ENCODE measurements around the gene CDHR3. TPM values are rescaled to one million over a fixed set of nuclear protein-coding genes. Genes with fewer than 3 reads are reported as not detected.

CDHR3 gene
- total and polyA plus RNA-seq, 2 donors from 2014 or later = 3.6 to 7.1 TPM

DNA sequence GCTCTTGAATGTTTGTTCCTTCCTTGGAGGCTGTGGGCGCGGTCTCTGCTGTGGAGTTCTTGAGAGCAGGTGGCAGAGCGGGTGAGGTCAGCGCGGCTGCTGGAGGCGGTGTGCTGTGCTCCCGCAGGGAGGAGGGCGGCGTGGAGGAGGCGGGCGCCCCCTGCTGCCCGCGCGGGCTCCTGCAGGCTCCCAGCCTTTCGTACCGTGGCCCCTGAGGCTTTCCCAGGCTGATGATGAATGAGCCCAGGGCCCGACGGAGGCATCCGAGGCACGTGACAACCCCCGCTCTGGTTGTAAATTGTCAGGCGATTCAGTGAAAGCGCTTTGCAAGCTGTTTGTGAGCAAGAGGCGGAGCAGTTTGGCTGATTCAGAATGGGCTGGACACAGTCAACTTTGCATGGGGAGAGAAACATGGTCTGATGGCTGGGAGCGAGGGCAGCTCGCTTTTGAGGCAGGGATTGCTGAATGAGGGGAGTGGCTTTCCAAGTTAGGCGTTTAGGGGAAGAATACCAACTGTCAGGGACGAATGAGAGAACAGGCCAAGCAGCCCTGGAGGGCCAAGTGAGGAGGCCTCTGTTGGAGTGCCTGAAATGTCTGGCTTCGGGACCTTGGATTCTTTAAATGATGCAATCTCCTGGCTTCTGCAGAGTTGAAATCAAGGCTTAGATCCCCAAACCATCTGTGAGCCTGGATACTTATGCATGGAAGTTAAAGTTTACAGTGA is 46.6 kb downstream of the CDHR3 start:
- no peak overlapping the region for H3K4me3 ChIP-seq (ENCODE audit: low read length in 3 of 3)
- FAIRE-seq = no peak
- DNase-seq = peak; percentile 93 to 97 (median 95)
- intact Hi-C loops (cut with DNase I) = loop anchor here (5.0 kb wide), 1 partner anchor 247 kb away; no protein-coding TSS in a partner anchor
- TF ChIP-seq, protein P1, sequence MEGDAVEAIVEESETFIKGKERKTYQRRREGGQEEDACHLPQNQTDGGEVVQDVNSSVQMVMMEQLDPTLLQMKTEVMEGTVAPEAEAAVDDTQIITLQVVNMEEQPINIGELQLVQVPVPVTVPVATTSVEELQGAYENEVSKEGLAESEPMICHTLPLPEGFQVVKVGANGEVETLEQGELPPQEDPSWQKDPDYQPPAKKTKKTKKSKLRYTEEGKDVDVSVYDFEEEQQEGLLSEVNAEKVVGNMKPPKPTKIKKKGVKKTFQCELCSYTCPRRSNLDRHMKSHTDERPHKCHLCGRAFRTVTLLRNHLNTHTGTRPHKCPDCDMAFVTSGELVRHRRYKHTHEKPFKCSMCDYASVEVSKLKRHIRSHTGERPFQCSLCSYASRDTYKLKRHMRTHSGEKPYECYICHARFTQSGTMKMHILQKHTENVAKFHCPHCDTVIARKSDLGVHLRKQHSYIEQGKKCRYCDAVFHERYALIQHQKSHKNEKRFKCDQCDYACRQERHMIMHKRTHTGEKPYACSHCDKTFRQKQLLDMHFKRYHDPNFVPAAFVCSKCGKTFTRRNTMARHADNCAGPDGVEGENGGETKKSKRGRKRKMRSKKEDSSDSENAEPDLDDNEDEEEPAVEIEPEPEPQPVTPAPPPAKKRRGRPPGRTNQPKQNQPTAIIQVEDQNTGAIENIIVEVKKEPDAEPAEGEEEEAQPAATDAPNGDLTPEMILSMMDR (IDR thresholded peaks at IDR 0.05; ENCODE audit: borderline replicate concordance, extremely low read depth, insufficient read depth) = peak; percentile 89
- H3K27me3 ChIP-seq (ENCODE audit: control insufficient read depth, insufficient read depth, low read length) = no peaks in the 10 kb centered on the region
- peaks cover 8 to 23% (median 18%) of the 10 kb centered on the region in 3 donors for H3K4me1 ChIP-seq (ENCODE audit: control insufficient read depth in 2 of 3, insufficient read depth in 2 of 3, low read depth in 1 of 3, low read length in 3 of 3)
- peak overlapping the region in 1 of 2 donors; percentile 6 for H3K27ac ChIP-seq (ENCODE audit: low read depth in 2 of 2, low read length in 2 of 2)
- H3K9ac ChIP-seq (ENCODE audit: low read length in 3 of 3) = peak overlapping the region in 1 of 3 donors; percentile 28
- H3K36me3 ChIP-seq (ENCODE audit: control insufficient read depth in 2 of 3, insufficient read depth in 3 of 3, low read length in 3 of 3) = no peaks in the 10 kb centered on the region
- no peaks in the 10 kb centered on the region for H3K9me3 ChIP-seq (ENCODE audit: control insufficient read depth in 2 of 3, insufficient read depth in 1 of 3, low read length in 3 of 3)

DNA sequence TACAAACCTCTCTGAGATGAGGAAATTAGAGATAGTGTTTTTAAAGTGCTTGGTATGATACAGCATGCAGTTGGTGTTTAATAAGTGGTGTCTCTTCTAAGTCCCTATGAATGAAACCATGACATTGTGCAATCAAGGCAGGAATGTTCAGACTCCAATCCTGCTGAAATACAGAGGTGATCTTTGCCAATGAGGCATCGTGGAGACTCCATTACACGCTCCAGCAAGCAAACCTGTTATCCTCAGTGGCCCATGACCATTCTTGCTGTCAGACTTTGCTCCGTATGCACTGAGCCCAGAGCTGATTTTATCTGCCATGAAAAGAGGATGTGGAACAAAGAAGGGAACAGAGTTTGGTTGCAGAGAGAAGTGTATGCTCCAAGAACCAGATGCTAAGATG is 47.3 kb downstream of the CDHR3 start:
- H3K4me3 ChIP-seq (ENCODE audit: low read length in 3 of 3) = no peak overlapping the region
- no peaks in the 10 kb centered on the region for H3K36me3 ChIP-seq (ENCODE audit: control insufficient read depth in 2 of 3, insufficient read depth in 3 of 3, low read length in 3 of 3)
- H3K27ac ChIP-seq (ENCODE audit: low read depth in 2 of 2, low read length in 2 of 2) = peak overlapping the region in 1 of 2 donors; percentile 6
- H3K9me3 ChIP-seq (ENCODE audit: control insufficient read depth in 2 of 3, insufficient read depth in 1 of 3, low read length in 3 of 3) = no peaks in the 10 kb centered on the region
- no peaks in the 10 kb centered on the region for H3K27me3 ChIP-seq (ENCODE audit: control insufficient read depth, insufficient read depth, low read length)
- intact Hi-C loops (cut with DNase I) = no loop called here
- DNase-seq (peak in 4 of 5 donors; percentile 69 to 88 (median 77)), FAIRE-seq (no peak)
- no peak overlapping the region for H3K9ac ChIP-seq (ENCODE audit: low read length in 3 of 3)
- peaks cover 8 to 23% (median 18%) of the 10 kb centered on the region in 3 donors for H3K4me1 ChIP-seq (ENCODE audit: control insufficient read depth in 2 of 3, insufficient read depth in 2 of 3, low read depth in 1 of 3, low read length in 3 of 3)
- TF ChIP-seq, protein P1 (IDR thresholded peaks at IDR 0.05; ENCODE audit: borderline replicate concordance, extremely low read depth, insufficient read depth) = no peak

DNA sequence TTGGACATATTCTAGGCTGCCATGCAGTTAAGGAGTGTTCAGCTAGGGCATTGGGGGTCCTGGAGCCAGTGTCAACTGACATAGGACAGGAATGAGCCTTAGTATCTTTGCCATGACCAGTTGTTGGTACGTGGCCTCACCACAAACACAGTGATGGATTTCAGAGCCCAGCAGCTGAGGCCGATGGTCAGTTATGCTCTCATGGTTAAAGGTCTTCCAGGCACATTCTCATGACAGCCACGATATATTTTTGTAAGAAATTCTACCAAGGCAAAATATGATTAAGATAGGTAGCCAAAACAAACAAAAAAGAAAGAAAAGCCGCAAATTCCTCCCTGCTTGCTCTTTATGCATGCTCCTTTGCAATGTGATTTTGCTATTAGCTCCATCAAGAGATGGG is 47.8 kb downstream of the CDHR3 start:
- Histone ChIP-seq H3K4me3 (ENCODE audit: low read length in 3 of 3) (no peak overlapping the region), H3K27me3 (ENCODE audit: control insufficient read depth, insufficient read depth, low read length) (no peaks in the 10 kb centered on the region), H3K9ac (ENCODE audit: low read length in 3 of 3) (no peak overlapping the region), H3K4me1 (ENCODE audit: control insufficient read depth in 2 of 3, insufficient read depth in 2 of 3, low read depth in 1 of 3, low read length in 3 of 3) (peaks cover 8 to 23% (median 18%) of the 10 kb centered on the region in 3 donors), H3K36me3 (ENCODE audit: control insufficient read depth in 2 of 3, insufficient read depth in 3 of 3, low read length in 3 of 3) (no peaks in the 10 kb centered on the region), H3K27ac (ENCODE audit: low read depth in 2 of 2, low read length in 2 of 2) (no peak overlapping the region), H3K9me3 (ENCODE audit: control insufficient read depth in 2 of 3, insufficient read depth in 1 of 3, low read length in 3 of 3) (no peaks in the 10 kb centered on the region)
- TF ChIP-seq, protein P1 (IDR thresholded peaks at IDR 0.05; ENCODE audit: borderline replicate concordance, extremely low read depth, insufficient read depth) = no peak
- DNase-seq (no peak), FAIRE-seq (no peak)
- intact Hi-C loops (cut with DNase I) = no loop called here

Measured in kidney (tissue), 14 donors.